Activated naive CD4-positive, alpha-beta T cell treated with anti-CD3 and anti-CD28 coated beads, Interleukin-2, amount 10 ng/mL, durations not matched to agents 7 days and 5 days (primary cell): ENCODE data around the gene MMP14.

Experiments used
- CTCF ChIA-PET: fragments of 350-600 bp; sonication (Branson Sonifier 250); formaldehyde crosslinking; loops from one replicate; lab custom pipeline; 2021; ENCODE audit warnings: antibody characterized with exemption; lab: Charles Lee
- DNase-seq: peaks from one replicate; pipeline ENCODE4 v3.0.0-alpha.2; 2020
- H3K27ac Mint-ChIP-seq: one replicate; pipeline ENCODE4 v1.8.0; 2021; ENCODE audit warnings: mild to moderate bottlenecking, moderate library complexity, mixed read lengths
- H3K27me3 Mint-ChIP-seq: one replicate; pipeline ENCODE4 v1.8.0; 2021; ENCODE audit warnings: mild to moderate bottlenecking, mixed read lengths
- H3K36me3 Mint-ChIP-seq: one replicate; pipeline ENCODE4 v1.8.0; 2021; ENCODE audit warnings: mixed read lengths
- H3K4me1 Mint-ChIP-seq: one replicate; pipeline ENCODE4 v1.8.0; 2021; ENCODE audit warnings: mixed read lengths
- H3K4me3 Mint-ChIP-seq: one replicate; pipeline ENCODE4 v1.8.0; 2021; ENCODE audit warnings: mild to moderate bottlenecking, moderate library complexity, mixed read lengths
- H3K9me3 Mint-ChIP-seq: one replicate; pipeline ENCODE4 v1.8.0; 2021; ENCODE audit warnings: mixed read lengths

The MMP14 gene

DNA sequence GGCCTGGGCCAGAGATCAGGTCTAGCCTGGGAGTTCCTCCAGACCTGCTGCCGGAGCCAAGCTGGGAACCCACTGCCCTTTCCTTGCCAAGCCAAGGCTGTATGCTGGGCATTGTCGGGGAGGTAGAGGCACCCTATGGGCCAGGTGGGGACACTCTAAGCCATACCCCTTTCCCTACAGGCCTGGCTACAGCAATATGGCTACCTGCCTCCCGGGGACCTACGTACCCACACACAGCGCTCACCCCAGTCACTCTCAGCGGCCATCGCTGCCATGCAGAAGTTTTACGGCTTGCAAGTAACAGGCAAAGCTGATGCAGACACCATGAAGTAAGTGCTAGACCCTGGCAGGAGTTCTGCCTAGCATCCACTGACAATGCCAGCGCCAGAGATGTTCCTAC, 4.9 kb downstream of the MMP14 start:
- peaks cover 3% of the 10 kb centered on the region for H3K36me3 Mint-ChIP-seq
- H3K27ac Mint-ChIP-seq = no peak overlapping the region
- H3K27me3 Mint-ChIP-seq = peaks cover 92% of the 10 kb centered on the region
- H3K4me3 Mint-ChIP-seq = no peak overlapping the region
- CTCF ChIA-PET = interaction anchor here (4.9 kb wide), 1 partner anchor 13 kb away, joined by 36 read pairs; no protein-coding TSS in a partner anchor
- H3K4me1 Mint-ChIP-seq = peaks cover 11% of the 10 kb centered on the region
- no peaks in the 10 kb centered on the region for H3K9me3 Mint-ChIP-seq
- no peak for DNase-seq

DNA sequence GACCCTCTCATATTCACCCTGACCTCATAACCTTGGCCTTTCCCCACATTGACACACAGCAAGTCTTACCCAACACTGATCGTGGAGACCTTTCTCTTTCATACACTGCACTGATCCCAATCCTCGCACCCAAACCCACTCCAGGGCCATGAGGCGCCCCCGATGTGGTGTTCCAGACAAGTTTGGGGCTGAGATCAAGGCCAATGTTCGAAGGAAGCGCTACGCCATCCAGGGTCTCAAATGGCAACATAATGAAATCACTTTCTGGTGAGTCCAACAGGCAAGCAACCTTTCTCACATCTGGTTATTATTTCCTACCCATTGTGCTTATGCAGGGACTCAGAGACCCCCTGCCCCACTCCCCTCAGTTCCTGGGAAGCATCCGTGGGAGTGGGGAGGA, 5.4 kb downstream of the MMP14 start:
- CTCF ChIA-PET = interaction anchor here (4.9 kb wide), 1 partner anchor 12 kb away, joined by 36 read pairs; no protein-coding TSS in a partner anchor
- Mint-ChIP-seq H3K27me3 (peaks cover 92% of the 10 kb centered on the region), H3K36me3 (peaks cover 2% of the 10 kb centered on the region), H3K9me3 (no peaks in the 10 kb centered on the region), H3K4me1 (peaks cover 9% of the 10 kb centered on the region), H3K27ac (no peak overlapping the region), H3K4me3 (no peak overlapping the region)
- no peak for DNase-seq

DNA sequence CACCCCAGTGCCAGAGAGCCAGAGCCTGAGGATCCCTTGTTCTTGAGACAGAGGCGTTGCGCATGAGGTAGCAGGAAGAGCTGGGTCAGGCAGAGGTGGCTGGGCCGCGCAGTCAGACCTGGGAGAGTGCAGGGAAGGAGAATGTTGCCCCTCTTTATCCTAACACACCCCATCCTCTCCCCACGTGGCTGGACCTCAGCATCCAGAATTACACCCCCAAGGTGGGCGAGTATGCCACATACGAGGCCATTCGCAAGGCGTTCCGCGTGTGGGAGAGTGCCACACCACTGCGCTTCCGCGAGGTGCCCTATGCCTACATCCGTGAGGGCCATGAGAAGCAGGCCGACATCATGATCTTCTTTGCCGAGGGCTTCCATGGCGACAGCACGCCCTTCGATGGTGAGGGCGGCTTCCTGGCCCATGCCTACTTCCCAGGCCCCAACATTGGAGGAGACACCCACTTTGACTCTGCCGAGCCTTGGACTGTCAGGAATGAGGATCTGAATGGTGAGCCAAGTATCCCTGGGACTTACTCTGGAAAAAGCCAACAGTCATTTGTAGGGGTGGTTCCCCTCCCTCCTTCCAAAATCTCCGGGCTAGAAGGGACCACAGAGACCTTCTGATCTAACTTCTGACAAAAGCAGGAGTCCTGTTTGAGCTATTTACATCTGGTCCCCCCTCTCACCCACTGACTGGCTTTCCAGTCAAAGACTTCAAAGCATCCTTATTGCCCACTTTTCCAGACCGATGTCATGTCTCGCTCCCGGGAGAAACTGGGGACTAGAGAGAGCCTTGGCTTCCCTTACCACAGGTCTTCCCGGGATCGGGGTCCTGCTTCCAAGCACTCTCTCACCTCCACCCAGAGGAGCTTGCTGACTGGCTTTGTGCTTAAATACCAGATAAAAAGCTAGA, 6.1 kb downstream of the MMP14 start:
- CTCF ChIA-PET = interaction anchor here (1.2 to 1.4 kb wide), 2 partner anchors 10 to 20 kb away, joined by 4 to 5 read pairs; no protein-coding TSS in a partner anchor

DNA sequence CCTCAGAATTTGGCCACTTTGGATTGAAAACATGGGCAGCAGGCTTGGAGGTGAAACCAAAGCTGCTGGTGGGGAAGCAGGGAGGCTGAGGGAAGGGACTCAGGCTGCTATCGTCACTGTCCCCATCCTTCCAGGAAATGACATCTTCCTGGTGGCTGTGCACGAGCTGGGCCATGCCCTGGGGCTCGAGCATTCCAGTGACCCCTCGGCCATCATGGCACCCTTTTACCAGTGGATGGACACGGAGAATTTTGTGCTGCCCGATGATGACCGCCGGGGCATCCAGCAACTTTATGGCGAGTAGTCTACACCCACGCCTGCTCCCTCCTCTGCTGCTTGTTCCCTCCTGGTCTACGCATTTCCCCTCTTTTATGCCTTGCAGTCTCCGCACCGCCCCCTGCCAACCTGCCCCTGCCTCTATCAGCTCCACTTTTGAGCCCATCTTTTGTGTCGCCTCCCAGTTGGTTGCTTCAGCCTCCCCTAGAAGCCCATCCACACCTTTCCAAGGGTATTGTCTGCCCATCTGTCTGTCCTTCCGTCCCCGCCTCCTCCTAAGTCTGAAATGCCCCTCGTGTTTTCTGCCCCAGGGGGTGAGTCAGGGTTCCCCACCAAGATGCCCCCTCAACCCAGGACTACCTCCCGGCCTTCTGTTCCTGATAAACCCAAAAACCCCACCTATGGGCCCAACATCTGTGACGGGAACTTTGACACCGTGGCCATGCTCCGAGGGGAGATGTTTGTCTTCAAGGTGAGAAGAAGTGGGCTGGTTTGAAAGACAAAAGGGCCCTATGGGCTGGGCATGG, 6.9 kb downstream of the MMP14 start:
- H3K27me3 Mint-ChIP-seq = peaks cover 90% of the 10 kb centered on the region
- no peak for DNase-seq
- H3K9me3 Mint-ChIP-seq = no peaks in the 10 kb centered on the region
- H3K36me3 Mint-ChIP-seq = no peaks in the 10 kb centered on the region
- no peak overlapping the region for H3K4me3 Mint-ChIP-seq
- peaks cover 2% of the 10 kb centered on the region for H3K4me1 Mint-ChIP-seq
- no peak overlapping the region for H3K27ac Mint-ChIP-seq
- CTCF ChIA-PET = interaction anchor here (1.0 to 1.4 kb wide), 3 partner anchors 9 to 20 kb away, joined by 3 to 5 read pairs (median 4); no protein-coding TSS in a partner anchor

More for the DNA sequence above, 6.1 kb downstream of the MMP14 start:
- peaks cover 90% of the 10 kb centered on the region for H3K27me3 Mint-ChIP-seq
- no peak overlapping the region for H3K4me3 Mint-ChIP-seq
- H3K27ac Mint-ChIP-seq = no peak overlapping the region
- peaks cover 2% of the 10 kb centered on the region for H3K4me1 Mint-ChIP-seq
- DNase-seq = no peak
- no peaks in the 10 kb centered on the region for H3K9me3 Mint-ChIP-seq
- no peaks in the 10 kb centered on the region for H3K36me3 Mint-ChIP-seq

DNA sequence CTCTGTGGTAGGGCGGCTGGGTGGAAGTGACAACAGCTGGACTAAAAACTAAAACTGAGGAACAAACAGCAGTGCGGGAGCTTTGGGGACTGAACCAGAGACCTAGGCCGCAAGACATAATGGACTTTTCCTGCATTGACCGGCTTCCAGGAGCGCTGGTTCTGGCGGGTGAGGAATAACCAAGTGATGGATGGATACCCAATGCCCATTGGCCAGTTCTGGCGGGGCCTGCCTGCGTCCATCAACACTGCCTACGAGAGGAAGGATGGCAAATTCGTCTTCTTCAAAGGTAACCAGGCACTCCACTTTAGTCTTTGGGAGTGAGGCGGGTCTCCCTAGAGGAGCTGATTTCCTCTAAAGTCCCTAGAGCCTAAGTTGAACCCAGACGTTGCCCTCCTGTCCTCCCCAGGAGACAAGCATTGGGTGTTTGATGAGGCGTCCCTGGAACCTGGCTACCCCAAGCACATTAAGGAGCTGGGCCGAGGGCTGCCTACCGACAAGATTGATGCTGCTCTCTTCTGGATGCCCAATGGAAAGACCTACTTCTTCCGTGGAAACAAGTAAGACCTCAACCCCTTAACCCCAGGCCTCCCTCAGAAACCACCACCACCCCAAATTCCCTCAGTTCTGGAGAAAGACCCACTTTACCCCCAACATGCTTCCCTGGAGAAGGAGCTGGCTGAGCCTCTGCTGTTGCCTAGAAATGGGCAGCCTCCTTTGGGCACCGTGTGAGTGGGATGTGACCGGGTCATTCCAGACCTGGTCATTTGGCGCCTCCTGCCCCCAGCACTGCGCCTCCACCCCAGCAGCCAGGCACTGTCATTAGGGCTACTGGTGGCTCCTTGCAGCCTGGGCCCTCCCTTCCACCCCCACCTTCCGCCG, 8.1 kb downstream of the MMP14 start:
- H3K4me3 Mint-ChIP-seq = no peak overlapping the region
- CTCF ChIA-PET = interaction anchor here (1.0 to 1.5 kb wide), 4 partner anchors 9 to 274 kb away, joined by 3 to 5 read pairs (median 4); no protein-coding TSS in a partner anchor
- H3K9me3 Mint-ChIP-seq = no peaks in the 10 kb centered on the region
- H3K27ac Mint-ChIP-seq = no peak overlapping the region
- H3K27me3 Mint-ChIP-seq = peaks cover 90% of the 10 kb centered on the region
- no peaks in the 10 kb centered on the region for H3K4me1 Mint-ChIP-seq
- DNase-seq = no peak
- H3K36me3 Mint-ChIP-seq = no peaks in the 10 kb centered on the region

DNA sequence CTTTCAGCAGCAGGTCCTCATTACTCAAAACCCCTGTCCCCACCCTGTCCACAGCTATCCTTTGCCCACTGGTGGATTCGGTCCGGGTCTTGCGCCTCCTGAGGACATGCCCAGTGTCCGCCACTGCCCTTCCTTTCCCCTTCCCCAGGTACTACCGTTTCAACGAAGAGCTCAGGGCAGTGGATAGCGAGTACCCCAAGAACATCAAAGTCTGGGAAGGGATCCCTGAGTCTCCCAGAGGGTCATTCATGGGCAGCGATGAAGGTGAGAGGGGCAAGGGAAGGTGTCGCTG, 8.7 kb downstream of the MMP14 start:
- no peak overlapping the region for H3K4me3 Mint-ChIP-seq
- H3K9me3 Mint-ChIP-seq = no peaks in the 10 kb centered on the region
- H3K27ac Mint-ChIP-seq = no peak overlapping the region
- no peaks in the 10 kb centered on the region for H3K36me3 Mint-ChIP-seq
- DNase-seq = no peak
- CTCF ChIA-PET = interaction anchor here (0.9 to 1.5 kb wide), 3 partner anchors 8 to 275 kb away, joined by 4 to 5 read pairs (median 4); no protein-coding TSS in a partner anchor
- H3K27me3 Mint-ChIP-seq = peaks cover 91% of the 10 kb centered on the region
- H3K4me1 Mint-ChIP-seq = no peaks in the 10 kb centered on the region

DNA sequence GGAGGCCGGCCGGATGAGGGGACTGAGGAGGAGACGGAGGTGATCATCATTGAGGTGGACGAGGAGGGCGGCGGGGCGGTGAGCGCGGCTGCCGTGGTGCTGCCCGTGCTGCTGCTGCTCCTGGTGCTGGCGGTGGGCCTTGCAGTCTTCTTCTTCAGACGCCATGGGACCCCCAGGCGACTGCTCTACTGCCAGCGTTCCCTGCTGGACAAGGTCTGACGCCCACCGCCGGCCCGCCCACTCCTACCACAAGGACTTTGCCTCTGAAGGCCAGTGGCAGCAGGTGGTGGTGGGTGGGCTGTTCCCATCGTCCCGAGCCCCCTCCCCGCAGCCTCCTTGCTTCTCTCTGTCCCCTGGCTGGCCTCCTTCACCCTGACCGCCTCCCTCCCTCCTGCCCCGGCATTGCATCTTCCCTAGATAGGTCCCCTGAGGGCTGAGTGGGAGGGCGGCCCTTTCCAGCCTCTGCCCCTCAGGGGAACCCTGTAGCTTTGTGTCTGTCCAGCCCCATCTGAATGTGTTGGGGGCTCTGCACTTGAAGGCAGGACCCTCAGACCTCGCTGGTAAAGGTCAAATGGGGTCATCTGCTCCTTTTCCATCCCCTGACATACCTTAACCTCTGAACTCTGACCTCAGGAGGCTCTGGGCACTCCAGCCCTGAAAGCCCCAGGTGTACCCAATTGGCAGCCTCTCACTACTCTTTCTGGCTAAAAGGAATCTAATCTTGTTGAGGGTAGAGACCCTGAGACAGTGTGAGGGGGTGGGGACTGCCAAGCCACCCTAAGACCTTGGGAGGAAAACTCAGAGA, 9.6 kb downstream of the MMP14 start:
- CTCF ChIA-PET = interaction anchor here (0.9 to 1.5 kb wide), 2 partner anchors 23 to 276 kb away, joined by 4 to 5 read pairs; no protein-coding TSS in a partner anchor
- H3K4me3 Mint-ChIP-seq = no peak overlapping the region
- no peak for DNase-seq
- no peaks in the 10 kb centered on the region for H3K36me3 Mint-ChIP-seq
- no peaks in the 10 kb centered on the region for H3K9me3 Mint-ChIP-seq
- no peak overlapping the region for H3K27ac Mint-ChIP-seq
- H3K4me1 Mint-ChIP-seq = peaks cover under 1% of the 10 kb centered on the region
- peaks cover 91% of the 10 kb centered on the region for H3K27me3 Mint-ChIP-seq

DNA sequence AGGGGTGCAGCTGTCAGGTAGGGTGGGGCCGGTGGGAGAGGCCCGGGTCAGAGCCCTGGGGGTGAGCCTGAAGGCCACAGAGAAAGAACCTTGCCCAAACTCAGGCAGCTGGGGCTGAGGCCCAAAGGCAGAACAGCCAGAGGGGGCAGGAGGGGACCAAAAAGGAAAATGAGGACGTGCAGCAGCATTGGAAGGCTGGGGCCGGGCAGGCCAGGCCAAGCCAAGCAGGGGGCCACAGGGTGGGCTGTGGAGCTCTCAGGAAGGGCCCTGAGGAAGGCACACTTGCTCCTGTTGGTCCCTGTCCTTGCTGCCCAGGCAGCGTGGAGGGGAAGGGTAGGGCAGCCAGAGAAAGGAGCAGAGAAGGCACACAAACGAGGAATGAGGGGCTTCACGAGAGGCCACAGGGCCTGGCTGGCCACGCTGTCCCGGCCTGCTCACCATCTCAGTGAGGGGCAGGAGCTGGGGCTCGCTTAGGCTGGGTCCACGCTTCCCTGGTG, 10.5 kb downstream of the MMP14 start:
- Mint-ChIP-seq H3K27me3 (peaks cover 93% of the 10 kb centered on the region), H3K4me1 (peaks cover 9% of the 10 kb centered on the region), H3K36me3 (no peaks in the 10 kb centered on the region), H3K27ac (no peak overlapping the region), H3K4me3 (no peak overlapping the region), H3K9me3 (no peaks in the 10 kb centered on the region)
- CTCF ChIA-PET = no interaction called here
- DNase-seq = no peak

DNA sequence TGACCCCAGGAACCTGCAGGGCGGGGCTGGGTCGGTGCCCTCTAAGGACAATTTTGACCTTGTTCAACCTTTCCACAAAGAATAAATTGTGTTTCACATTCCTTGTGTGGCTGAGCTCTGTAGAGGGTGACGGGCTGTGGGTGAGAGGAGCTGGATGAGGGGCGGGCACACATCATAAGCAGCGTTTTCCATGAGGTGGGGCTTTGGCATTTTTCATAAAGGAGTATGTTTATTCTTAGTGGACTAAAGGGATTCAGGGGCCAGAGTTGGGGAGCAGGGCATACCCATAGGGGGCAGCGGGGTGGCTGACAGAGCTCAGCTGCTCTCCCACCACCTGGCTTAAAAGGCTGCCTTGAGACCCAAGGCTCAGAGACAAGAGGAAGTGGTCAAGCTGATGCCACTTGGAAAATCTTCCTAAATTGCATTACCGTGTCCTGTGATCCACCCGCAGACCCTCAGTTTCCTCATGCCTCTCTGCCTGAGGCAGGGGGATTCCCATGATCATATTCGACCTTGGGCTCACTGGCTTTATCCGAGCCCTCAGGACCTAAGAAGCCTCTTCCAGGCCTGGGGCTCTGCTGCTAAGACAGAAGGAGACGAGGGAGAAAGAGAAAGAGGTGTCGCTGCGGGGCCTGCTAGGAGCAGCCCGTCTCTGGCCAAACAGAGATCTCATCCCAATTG, 11.4 kb downstream of the MMP14 start:
- Mint-ChIP-seq H3K9me3 (no peaks in the 10 kb centered on the region), H3K4me3 (no peak overlapping the region), H3K36me3 (no peaks in the 10 kb centered on the region), H3K27ac (no peak overlapping the region), H3K4me1 (peaks cover 10% of the 10 kb centered on the region), H3K27me3 (peaks cover 86% of the 10 kb centered on the region)
- CTCF ChIA-PET = interaction anchor here (1.0 to 1.8 kb wide), 2 partner anchors 53 to 190 kb away, joined by 3 to 5 read pairs; no protein-coding TSS in a partner anchor
- no peak for DNase-seq

DNA sequence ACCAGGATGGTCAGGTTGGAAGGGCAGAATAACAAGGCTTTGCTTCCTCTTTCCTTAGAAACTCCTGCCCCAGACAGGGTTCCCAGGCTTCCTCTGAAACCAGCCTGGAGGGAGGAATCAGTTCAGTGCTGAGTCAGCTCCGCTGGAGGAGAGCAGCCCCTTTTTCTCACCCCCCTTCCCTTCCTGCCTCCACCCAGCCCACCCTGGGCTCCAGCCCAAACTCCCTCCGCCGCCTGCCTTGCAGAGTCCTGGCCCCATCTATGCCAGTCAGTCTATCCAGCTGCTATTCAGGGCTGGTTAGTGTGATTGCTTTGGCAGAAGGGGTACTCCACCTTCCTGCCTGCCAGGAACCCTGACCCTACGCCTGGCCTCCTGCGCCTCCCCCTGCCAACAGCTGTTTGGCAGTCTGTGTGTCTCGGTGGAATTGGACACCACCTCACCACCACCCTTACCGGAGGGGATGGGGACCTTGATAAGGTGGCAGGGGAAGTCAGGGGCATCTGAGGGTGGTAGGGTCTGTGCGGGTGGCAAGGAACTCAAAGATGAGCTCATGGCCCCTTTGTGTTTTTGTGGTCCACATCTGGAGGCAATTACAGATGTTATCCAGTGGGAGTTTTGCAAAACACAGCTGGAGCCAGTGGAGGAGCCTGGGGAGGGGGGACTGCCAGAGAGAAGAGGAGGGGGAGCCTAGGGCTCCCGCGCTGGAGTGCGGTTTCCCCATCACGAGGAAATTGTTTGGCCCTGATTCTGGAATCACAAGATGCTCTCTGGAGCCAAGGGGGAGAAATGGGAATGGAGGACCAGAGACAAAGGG, 12.2 kb downstream of the MMP14 start:
- no peak overlapping the region for H3K27ac Mint-ChIP-seq
- H3K4me1 Mint-ChIP-seq = peaks cover 18% of the 10 kb centered on the region
- H3K9me3 Mint-ChIP-seq = no peaks in the 10 kb centered on the region
- no peak overlapping the region for H3K4me3 Mint-ChIP-seq
- no peak for DNase-seq
- H3K27me3 Mint-ChIP-seq = peaks cover 86% of the 10 kb centered on the region
- no peaks in the 10 kb centered on the region for H3K36me3 Mint-ChIP-seq
- CTCF ChIA-PET = interaction anchor here (1.0 to 1.8 kb wide), 4 partner anchors 10 to 278 kb away, joined by 3 to 5 read pairs (median 3); no protein-coding TSS in a partner anchor

DNA sequence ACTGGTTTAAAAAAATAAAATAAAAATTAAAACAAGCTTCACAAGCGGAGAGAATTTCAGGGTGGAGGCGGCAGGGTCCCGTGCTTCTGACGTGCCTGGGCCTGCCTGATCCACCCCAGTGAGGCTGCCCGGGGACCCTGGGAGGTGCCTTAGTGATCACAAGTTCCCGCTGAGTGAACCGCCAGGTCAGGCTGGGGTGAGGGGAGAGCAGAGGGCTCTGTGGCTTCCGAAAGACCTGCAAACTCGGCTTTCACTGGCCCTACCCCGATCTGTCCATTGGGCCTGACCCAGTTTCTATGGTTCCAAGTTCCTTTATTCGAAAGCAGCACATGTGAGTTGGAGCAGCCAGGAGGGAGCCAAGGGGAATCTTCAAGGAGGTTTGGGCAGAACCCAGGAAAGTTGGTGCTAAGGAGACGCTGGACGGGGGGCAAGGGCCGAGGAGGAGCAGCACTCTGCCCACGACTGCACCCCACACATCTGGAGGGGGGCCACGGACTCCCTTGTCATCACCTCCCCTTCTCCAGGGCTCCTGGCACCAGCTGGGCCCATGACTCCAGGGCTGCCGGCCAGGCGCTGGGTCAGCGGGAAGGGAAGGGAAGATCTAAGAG, 12.9 kb downstream of the MMP14 start:
- H3K9me3 Mint-ChIP-seq = no peaks in the 10 kb centered on the region
- H3K4me1 Mint-ChIP-seq = peaks cover 20% of the 10 kb centered on the region
- H3K36me3 Mint-ChIP-seq = no peaks in the 10 kb centered on the region
- no peak overlapping the region for H3K27ac Mint-ChIP-seq
- DNase-seq = no peak
- peaks cover 80% of the 10 kb centered on the region for H3K27me3 Mint-ChIP-seq
- CTCF ChIA-PET = interaction anchor here (0.7 to 2.2 kb wide), 5 partner anchors 11 to 279 kb away, joined by 3 to 17 read pairs (median 3); no protein-coding TSS in a partner anchor
- H3K4me3 Mint-ChIP-seq = no peak overlapping the region
